Measurements from ENCODE around the gene UBFD1.
"Not testable (repeated sequence)": the region's sequence is repeated elsewhere in the genome, so short reads cannot be mapped to it uniquely, and the experiment has no call there.

The UBFD1 gene

DNA sequence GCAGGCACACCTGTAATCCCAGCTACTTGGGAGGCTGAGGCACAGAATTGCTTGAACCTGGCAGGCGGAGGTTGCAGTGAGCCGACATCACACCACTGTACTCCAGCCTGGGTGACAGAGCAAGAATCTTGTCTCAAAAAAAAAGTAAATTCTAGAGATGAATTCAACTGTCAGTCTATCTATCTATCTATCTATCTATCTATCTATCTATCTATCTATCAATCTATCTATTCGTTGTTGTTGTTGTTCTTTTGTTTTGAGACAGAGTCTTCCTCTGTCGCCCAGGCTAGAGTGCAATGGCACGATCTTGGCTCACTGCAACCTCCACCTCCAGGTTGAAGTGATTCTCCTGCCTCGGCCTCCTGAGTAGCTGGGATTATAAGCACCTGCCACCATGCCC, 53.4 kb downstream of the UBFD1 start:
- FAIRE-seq: not testable (repeated sequence)

GRCh38 chr16:23611936-23612335, 54.4 kb downstream of the UBFD1 start:
- FAIRE-seq: no peak

- FAIRE-seq: no peak
These were observed 58.3 kb downstream of the UBFD1 start for GRCh38 chr16:23615805-23616204.
